Body of pancreas (tissue), 4 donors: ENCODE results near the gene THAP12.

Experiments
- POLR2A ChIP-seq, 3 donors: fragments of 450-650 bp; IDR thresholded peaks; one replicate each; pipeline ENCODE4 v1.6.1; 2016; ENCODE audit warnings: antibody characterized with exemption in 3 of 3, mild to moderate bottlenecking in 2 of 3
- TF ChIP-seq, protein P1 (sequence below), 7 experiments: fragments of 450-650 bp in 4 of 7; fragments of 200-600 bp in 3 of 7; sonication (generic) in 3 of 7; IDR thresholded peaks; one replicate each; pipeline ENCODE4 v1.5.1; 2016 to 2019; ENCODE audit warnings: antibody characterized with exemption in 7 of 7

DNA sequence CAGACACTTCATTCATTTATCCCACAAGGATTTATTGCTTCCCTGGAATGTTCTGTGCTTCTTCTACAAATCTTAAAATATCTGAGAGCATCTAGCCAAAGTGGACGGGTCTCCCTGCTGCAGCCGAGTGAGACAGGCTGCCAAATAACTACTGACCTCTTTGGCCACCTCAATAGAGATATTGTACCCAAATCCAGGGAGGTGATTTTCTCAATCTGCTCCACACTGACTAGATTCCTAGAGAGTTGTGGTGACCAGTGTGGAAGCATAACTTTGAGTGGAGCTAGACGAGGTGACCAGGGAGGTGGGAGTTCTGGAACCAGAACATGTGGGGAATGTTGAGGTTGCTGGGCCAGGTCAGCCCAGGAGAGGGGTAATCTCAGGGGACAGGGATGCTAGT lies 77.5 kb downstream of the THAP12 start:
- TF ChIP-seq, protein P1, sequence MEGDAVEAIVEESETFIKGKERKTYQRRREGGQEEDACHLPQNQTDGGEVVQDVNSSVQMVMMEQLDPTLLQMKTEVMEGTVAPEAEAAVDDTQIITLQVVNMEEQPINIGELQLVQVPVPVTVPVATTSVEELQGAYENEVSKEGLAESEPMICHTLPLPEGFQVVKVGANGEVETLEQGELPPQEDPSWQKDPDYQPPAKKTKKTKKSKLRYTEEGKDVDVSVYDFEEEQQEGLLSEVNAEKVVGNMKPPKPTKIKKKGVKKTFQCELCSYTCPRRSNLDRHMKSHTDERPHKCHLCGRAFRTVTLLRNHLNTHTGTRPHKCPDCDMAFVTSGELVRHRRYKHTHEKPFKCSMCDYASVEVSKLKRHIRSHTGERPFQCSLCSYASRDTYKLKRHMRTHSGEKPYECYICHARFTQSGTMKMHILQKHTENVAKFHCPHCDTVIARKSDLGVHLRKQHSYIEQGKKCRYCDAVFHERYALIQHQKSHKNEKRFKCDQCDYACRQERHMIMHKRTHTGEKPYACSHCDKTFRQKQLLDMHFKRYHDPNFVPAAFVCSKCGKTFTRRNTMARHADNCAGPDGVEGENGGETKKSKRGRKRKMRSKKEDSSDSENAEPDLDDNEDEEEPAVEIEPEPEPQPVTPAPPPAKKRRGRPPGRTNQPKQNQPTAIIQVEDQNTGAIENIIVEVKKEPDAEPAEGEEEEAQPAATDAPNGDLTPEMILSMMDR (IDR thresholded peaks at IDR 0.05): no peak
- TF ChIP-seq POLR2A (IDR thresholded peaks at IDR 0.05): no peak
